HG03095 (cell line): ENCODE measurements around the gene PAX8.

Experiments used
- ATAC-seq: cut with Tn5 transposase; IDR thresholded peaks from one replicate; pipeline ENCODE4 v1.9.1; 2021; ENCODE audit warnings: moderate library complexity; ENCODE audit not compliant: unreplicated experiment

PAX8 gene

DNA sequence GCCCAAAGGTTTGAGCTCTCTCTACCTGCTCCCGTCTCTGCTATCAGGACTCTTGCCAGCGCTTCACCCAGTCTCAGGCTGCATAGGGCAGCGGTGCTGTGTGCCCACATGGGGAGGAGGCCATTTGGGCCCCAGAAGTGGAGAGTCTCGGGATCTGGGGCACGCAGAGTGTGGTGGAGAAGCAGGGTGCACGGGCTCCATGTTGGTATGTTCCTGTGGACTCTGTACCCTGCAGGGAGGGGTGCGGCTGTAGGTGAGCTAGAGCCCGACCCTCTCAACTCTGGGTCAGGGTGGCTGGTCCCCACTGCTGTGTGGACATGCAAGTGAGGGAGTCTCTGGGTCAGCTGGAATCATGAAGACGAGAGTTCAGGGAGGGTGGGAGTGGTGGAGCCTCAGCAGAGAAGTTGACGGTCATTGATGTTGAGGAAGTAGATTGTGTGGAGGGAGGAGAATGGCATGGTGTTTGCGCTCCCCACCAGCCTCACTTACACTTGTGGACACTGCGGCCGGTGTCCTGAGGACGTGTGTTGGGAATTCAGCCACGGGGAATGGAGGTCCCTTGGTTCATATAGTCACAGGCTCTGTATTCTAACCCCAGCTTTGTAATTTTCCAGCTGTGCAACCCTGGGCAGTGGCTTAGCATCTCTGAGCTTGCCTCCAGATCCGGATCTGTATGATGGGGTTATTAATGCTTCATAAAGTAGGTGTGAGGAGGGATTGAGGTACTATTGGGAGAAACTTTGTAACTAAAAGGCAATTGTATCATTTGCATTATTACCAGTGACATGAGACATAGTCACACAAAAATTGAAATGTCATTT lies 105.8 kb downstream of the PAX8 start:
- ATAC-seq, result no peak

- no peak for ATAC-seq
Observed at GRCh38 chr2:113171334-113172075, 107.2 kb downstream of the PAX8 start.

GRCh38 chr2:113169586-113169985 lies 109.1 kb downstream of the PAX8 start:
- no peak for ATAC-seq

DNA sequence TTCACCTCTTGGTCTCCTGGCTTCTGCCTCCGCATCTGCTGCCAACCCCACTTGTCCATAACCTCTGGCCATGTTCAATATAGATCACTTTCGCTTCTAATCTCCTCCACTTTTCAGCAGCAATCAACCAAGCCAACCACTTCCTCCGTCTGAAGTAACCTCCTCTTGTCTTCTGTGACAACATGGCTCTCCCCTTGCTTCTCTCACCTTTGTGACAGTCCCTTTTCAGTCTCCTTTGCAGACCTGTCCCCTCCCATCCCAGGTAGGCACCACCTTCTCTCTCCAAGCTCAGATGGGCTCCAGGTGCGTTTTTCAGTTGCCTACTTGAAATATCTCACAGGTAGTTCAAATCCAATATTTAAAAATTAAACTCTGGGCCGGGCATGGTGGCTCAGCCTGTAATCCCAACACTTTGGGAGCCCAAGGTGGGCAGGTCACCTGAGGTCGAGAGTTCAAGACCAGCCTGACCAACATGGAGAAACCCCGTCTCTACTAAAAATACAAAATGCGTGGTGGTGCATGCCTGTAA lies 109.7 kb downstream of the PAX8 start:
- ATAC-seq, result no peak

DNA sequence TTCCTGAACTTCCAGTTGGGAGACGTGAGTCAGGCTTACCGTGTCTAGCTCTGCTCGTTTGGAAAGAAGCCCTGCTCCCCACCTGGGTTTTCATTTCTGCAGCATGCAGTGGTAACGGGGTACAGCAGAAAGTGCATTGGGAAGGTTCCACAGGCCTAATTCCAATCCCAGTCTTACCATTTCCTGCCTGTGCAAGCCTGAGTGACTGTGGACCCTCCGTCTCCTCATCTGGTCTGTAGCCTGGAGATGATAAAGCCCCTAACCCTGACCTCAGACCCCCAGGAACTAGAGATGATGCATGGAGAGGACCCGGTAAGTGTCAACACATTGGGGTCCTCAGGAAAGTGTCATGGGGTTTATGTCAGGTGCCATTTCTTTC lies 110.8 kb downstream of the PAX8 start:
- no peak for ATAC-seq

GRCh38 chr2:113167115-113167932 lies 111.4 kb downstream of the PAX8 start:
- no peak for ATAC-seq

- no peak for ATAC-seq
Observed at GRCh38 chr2:113166187-113166645, 112.5 kb downstream of the PAX8 start.
